GM21528 (cell line): ENCODE results near the gene SLC25A22.

ENCODE experiments used
- ATAC-seq: cut with Tn5 transposase; IDR thresholded peaks from one replicate; pipeline ENCODE4 v1.9.1; 2021; ENCODE audit warnings: mild to moderate bottlenecking, moderate library complexity; ENCODE audit not compliant: unreplicated experiment, low FRiP score

Gene SLC25A22

DNA sequence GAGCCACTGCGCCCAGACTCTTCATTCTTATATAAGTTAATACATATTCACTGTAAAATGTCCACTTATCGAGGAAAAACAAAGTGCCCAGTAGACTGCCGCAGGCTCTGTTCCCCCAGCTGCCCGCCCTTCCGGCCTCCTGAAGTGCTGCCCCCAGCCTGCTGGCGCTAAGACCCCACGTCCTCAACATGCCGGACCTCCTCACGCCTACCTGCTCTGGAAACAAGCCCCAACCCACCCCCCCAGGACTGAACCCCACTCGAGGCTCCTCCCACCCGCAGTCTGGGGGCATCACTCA is 21.9 kb downstream of the SLC25A22 start:
- no peak for ATAC-seq

DNA sequence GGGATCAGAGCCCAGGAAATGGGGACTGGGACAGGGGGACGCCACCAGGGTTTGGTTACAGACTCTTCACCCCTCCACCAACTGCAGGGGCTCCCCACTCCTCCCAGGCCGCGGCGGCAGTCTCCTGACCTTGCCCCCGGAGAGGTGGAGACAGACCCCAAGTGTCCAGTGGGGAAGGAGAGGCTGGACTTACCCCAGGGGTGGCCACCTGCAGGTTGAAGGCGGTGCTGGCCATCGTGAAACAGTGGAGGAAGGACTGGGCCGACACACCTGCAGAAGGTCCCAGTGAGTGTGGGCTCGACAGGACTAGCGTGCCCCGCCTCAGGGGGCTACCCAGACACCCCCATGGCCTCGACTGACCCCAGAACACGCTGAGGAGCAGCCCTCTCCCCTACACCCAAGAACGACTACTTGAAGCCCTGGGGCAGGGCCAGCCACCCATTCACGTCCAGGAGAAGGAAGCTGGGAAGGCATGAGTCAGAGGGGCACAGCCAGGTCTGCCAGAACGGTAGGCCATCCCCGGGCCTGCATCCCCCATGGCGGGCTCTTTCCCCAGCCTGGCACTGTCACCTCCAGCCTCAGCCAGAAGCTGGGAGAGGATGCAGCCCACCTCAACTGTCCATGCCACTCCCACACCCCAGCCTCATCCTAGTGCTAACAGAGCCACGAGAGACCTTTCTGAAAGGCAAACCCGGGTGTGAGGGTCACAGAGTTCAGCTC is 23.0 kb downstream of the SLC25A22 start:
- no peak for ATAC-seq

DNA sequence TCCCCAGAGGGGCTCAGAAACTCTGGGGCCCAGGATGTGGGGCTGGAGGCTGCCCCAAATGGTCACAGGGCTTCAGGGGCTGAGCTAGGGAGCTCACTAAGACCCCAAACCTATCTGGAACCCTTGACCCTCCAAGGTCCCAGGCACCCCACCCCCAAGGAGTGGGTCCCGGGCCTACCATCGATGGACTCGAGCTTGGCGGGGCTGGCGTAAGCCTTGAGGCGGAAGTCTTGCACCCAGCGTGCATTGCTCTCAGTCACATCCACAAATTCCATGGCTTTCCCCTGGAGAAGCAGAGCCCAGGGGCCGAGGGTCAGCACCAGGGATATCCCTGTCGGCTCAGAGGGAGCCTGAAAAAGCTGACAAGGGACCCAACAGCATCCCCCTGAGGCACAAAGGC is 24.3 kb downstream of the SLC25A22 start:
- no peak for ATAC-seq

DNA sequence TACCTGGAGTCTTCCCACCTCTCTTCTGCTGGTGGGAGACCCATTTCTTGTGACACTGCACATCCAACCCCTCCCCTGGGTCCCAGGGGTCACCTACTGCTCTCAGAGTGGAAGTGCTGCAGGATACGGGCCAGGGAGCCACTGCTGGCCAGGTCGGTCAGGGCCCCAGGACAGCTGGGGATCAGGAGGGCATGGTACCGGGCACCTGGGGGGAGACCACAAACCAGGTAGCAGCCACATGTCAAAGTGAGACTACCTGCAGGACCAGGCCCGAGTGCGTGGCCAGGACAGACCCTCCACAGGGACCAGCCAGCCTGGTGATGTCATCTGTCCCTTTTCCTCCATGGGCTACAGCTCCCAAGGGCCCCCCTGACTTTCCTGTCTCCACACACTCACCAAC is 24.7 kb downstream of the SLC25A22 start:
- ATAC-seq, result no peak

DNA sequence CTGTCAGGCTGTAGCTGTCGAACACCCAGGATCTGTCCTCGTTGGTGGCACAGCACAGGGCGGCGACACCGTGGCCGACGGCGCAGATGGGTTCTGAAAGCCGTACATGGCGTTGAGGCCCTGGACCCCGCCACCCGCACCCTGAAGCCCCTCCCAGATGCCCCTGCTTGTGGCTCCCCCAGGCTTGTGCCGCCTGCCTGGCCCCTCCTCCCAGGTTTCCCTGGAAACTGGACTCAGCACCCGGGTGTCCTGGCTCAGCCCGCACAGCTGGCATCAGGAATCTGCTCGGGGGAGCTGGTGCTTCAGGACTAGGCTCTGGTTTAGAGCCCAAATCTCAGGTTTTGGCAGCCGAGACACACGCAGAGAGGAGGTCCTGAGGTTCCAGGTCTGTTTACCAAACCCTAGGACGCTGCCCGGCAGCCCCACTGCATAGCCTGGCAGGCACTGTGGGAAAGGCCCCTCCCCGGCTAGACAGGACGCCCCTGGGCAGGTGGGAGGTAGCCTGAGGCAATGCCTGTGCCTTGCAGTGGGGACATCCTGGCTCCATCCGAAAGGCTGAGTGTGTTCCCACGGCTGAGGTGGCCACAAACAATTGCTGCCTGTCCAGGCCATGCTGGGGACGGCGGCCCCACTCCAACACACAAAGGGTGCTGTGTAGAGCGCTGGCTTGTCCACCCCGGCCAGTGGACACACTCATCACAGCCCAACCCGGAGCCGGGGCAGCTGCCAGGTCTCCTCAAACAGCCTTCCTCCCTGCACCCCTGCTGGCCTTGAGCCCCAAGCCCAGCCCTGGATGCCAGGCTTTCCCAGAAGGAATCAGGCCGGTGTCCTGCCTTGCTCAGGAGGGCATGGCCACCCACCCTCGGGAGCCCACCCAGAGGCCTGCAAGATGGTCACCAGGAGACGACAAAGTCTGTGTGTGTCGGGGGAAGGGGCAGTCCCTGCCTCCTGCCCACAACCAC is 25.4 kb downstream of the SLC25A22 start:
- no peak for ATAC-seq

DNA sequence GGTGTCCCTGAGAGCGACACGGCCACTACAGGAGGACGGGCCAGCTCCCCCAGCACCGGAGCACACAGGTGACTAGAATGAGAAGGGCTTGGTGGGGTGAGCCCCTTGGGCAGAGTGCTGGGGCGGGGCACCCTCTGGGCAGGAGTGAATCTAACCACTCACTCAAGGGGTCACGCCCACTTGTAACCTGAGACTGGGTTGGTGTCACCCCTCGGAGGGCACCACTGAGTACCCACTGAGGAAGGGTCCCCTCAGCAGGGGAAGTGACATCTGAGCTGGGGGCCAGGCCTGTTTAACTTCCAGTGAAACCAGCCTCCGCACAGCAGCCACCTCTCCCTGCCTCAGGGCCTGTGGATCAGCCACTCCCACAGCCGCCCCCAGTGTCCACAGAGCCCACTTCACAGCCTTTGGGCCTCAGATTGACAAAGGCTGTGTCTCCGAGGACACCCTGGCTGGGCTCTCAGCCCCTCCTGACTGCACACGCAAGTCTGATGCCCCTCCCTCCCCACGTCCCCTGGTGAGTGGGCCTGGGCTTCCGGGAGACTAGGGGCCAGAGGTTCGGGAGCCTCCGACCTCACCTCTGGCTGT is 26.4 kb downstream of the SLC25A22 start:
- no peak for ATAC-seq

DNA sequence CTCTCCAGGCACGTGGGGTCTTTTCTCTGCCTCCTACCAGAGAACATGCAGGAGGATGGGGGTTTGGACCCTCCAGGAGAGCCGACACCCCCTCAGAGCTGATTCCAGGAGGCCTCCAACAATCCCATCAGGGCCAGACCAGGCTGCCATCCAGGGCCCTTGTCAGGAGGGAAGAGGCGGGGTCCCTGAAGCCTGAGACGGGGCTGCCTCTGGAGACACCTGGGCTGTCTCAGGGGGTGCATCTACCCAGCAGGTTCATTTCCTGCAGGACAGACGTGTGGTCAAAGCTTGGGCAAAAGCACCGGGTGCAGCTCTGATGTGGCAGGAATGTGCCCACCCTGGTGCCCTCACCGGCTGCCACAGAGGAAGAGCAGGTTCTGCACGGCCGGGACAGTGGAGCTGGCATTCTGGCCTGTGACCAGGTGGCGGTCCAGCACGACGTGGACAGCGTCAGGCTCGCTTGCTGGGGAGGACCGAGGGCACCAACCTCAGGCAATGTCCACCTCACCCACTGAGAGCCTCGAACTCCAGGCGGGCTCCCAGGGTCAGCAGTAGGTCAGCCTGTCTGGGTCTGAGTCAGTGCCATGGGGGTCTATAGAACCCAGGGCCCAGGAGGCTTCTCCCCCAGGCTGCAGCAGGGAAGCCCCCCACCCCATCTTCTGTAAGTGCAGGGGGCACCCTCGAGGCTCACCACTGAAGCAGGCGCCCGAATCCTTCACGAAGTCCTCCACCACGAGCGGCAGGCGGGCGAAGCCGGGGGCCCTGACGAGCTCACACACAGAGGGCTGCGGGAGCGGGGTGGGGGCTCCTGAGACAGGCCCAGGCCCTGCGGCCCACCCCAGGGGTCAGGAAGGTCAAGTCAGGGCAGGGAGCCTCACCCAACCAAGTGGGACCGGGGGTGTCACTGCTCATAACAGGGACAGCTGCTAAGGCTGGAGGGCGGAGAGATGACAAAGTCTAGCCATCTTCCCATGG is 27.2 kb downstream of the SLC25A22 start:
- ATAC-seq, result no peak

DNA sequence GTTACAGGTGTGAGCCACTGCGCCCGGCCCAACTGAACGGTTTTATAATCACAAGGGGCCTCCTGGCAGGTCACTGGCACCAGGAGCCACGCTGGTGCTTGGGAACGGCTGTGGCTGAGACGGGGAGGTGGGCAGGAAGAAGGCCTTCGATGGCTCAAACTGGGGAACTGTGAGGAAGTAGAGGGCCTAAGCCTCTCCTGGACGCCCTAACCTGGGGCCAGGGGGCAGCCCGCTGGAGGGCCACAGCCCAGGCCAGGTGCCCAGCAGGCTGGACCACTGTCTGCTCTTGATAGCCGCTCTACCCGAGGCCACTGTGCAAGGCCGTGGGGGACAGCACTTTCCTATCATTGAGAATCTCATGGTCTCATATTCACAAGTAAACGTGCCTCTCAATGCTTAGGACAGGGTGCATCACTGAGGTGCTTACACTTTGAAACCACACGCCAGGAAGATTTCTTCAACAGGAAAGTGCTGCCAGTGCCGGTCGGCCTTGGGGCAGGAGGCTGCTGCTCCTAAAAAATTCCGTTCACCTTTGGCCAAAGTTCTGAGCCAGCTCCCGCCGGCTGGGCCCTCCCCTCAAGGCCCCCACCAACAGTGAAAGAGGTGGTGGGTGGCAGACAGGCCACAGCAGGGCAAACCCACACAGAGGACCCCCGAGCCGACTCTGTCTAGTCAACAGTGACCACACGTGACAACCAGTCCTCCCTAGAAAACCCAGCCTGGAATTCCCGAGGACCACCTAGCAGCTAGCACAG is 28.0 kb downstream of the SLC25A22 start:
- no peak for ATAC-seq

DNA sequence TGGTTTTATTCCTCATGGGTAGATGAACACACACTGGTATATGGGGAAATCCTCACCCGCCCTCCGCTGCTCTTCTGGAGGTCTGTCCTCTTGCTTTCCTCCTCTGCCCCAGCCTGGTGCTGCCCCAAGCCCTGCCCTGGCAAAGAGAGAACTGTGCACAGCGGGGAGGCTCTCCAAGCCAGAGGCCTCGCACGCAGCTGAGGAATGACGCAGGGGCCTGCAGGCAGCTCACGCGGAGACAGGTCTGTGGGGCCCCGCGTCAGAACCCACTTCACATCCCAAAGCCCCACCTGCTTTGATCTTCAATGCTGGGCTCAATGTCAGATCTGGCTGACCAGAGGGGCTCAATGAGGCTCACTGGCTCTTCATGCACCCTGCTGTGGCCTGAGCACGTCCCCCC is 30.8 kb downstream of the SLC25A22 start:
- no peak for ATAC-seq

DNA sequence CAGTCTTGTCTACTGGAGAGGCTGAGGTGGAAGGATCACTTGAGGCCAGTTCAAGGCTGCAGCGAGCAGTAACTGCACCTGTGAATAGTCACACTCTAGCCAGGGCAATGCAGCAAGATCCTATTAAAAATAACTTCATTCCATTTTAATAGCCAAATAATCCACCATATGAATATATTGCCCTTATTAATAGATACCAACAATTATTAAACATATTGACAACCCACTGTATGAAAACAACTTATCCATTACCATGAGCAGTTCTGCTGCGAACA is 31.2 kb downstream of the SLC25A22 start:
- ATAC-seq, result no peak

DNA sequence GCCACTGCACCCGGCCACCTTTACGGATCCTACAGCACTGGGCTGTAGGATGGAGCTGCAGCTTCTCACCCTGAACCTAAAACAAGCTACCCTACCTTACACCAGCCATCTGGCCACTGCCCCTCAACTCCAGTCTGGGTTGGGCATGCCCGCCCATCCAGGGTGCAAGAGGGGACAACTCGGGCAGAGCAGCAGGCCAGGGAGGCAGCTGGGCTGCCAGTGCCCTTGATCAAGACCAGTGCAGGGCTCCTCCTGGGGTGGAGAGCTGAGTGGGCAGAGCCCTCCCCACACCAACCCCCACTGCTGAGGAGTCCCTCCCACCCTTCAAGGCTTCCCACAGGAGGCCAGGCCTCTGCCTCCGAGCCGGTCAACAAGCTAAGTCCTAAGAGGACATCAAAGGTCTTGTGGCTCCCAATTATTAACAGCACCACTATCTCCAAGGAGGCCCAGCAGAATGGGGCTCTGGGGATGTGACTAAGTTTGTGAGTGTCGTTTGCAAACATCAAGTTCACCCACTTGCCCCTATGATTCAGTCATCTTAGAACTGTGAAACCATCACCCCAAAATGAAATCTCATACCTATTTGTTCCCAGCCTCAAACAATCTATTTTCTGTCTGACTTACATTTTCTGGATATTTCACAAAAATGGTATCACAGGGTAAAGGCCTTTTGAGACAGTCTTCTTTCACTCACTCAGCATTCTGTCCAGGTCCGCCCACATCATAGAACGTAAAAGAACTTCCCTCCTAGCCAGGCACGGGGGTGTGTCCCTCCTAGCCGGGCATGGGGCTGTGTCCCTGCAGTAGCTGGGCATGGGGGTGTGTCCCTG is 31.8 kb downstream of the SLC25A22 start:
- no peak for ATAC-seq

DNA sequence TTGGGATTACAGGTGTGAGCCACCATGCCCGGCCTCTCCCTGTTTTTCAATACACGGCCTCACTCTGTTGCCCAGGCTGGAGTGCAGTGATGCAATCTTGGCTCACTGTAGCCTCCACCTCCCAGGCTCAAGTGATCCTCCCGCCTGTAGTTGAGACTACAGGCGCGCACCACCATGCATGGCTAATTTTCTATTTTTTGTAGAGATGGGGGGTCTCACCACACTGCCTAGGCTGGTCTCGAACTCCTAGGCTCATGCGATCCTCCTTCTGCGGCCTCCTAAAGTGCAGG is 32.3 kb downstream of the SLC25A22 start:
- no peak for ATAC-seq

DNA sequence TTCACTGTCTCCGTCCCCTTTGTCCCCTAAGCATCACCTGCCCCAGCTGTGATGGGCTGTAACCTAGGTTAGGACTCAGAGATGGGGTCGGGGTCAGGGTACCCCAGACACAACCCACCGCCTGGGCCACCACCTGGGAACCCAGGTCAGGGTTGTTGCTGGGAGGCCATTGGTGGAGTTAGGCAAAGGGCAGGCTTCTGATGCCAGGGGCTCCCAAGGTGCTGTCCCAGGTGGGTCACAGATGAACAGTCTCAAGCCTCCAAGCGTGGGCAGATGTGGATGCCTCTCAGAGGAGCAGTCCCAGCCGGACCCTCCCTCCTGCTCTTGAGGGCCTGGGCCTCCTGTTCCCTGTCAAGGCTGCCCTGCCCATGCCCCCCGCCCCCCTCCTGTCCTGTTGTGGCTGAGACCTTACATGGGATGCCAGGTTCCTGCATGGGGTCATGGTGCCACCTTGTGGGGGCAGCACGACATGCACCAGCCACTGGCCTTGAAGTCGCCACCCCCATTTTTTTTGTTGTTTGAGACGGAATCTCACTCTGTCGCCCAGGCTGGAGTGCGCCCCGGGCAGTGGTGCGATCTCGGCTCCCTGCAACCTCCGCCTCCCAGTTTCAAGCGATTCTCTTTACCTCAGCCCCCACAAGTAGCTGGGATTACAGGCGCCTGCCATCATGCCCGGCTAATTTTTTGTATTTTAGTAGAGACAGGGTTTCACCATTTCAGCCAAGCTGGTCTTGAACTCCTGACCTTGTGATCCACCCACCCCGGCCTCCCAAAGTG is 32.9 kb downstream of the SLC25A22 start:
- no peak for ATAC-seq

DNA sequence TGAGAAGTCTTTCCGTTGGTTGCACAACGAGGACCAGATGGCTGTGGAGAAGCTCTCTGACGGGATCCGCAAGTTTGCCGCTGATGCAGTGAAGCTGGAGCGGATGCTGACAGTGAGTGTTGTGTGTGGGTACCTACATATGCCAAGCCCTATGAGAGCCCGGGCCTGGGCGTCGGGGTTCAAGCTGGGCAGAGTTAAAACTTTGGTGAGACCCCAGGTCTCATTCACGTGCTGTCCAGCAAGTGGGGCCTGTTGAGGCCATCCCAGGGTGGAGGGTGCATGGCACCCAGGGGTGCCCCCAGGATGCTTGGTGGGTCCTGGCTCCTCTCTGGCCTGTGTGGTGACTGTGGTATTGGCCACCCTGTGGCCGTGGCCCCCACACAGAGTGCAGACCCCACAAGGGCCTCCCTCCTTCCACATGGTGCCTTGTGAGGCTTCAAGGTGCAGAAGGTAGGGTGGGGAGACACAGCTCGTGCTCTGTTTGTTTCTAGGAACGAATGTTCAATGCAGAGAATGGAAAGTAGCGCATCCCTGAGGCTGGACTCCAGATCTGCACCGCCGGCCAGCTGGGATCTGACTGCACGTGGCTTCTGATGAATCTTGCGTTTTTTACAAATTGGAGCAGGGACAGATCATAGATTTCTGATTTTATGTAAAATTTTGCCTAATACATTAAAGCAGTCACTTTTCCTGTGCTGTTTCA is 33.6 kb downstream of the SLC25A22 start:
- no peak for ATAC-seq

DNA sequence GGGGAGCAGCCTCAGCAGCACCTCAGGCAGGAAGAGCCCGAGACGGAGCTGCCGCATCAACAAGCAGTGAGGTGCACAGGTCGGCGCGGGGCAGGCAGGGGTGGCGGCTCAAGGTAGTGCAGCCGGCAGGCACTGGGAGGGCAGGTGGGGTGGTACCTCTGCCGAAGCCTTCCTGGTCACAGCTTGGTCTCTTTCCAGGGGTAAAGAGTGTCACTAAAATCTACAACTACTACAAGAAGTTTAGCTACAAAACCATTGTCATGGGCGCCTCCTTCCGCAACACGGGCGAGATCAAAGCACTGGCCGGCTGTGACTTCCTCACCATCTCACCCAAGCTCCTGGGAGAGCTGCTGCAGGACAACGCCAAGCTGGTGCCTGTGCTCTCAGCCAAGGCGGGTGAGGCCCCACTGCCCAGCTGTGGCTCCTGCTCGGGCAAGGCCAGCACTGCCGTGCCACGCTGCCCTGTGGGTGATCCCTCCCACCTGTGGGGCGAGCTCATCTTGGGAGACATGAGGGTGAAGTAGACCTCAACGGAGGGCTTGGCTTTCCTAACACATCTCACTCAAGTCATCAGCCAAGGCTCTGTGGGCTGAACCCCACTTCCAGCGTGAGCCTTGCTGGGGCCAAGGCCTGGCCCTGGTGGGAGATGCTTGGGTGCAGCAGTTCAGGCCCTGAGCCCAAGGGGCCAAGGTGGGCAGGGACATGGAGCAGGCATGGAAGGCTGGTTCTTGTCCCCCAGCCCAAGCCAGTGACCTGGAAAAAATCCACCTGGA is 34.3 kb downstream of the SLC25A22 start:
- ATAC-seq, result no peak

DNA sequence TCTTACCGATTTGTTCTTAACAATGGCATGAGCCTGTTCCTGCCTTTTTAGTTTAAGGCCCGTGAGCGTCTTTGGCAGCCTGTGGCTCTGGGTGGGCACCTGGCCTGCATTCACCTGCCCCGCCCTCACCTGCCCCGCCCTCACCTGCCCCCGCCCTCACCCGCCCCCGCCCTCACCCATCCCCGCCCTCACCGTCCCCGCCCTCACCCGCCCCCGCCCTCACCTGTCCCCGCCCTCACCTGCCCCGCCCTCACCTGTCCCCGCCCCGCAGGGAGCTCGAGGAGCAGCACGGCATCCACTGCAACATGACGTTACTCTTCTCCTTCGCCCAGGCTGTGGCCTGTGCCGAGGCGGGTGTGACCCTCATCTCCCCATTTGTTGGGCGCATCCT is 35.0 kb downstream of the SLC25A22 start:
- ATAC-seq, result no peak

DNA sequence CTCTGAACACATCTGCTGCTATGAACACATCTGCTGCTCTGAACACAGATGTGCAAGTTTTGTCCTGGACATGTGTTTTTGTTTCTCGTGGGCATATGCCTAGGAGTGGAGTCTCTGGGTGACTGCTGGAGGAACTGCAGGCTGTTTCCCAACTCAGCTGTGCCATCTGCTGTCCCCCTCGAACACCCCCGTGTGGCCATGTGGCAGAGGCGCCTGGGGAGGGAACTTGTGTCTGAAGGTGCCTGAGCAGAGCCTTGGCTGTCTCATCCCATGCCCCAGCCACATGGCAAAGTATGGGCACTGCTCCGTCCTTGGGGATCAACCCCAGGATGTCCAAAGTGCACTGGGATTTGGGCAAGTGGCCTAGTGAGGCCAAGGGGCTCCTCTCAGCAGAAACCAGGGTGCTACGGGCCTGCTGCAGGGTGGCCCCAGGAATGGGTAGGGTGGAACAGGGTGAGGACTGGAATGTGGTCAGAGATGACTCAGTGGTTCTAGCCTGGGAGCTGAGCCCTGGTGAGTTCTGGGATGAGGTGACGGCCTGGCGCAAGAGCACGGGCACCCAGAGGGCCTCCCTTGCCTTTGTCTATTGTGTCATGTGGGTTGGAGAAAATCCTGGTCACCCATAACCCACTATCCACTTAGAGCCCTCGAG is 35.5 kb downstream of the SLC25A22 start:
- no peak for ATAC-seq
